Neural cell (in vitro differentiated cells): ENCODE data around the gene HRAS. TPM values are rescaled to one million over a fixed set of nuclear protein-coding genes. Genes with fewer than 3 reads are reported as not detected.

ENCODE experiments used
- H2AFZ ChIP-seq: fragments of 200-600, 300-800 bp; sonication (generic), shearing (Covaris generic); 2 replicates; pipeline ENCODE4 v1.6.0; 2014; ENCODE audit warnings: low read depth, mild to moderate bottlenecking, antibody characterized with exemption, low read length, moderate library complexity
- H3F3A ChIP-seq: fragments of 200-600 bp; shearing (Covaris generic); 2 replicates; pipeline ENCODE4 v1.6.1; 2016; ENCODE audit warnings: mild to moderate bottlenecking, moderate library complexity, mixed read lengths, antibody characterized with exemption, low read length; ENCODE audit not compliant: insufficient read depth, poor library complexity, severe bottlenecking
- H3K27ac ChIP-seq: fragments of 200-600, 300-800 bp; sonication (generic), shearing (Covaris generic); 2 replicates; pipeline ENCODE4 v1.5.1; 2014; ENCODE audit warnings: mild to moderate bottlenecking, low read length, moderate library complexity
- H3K27me3 ChIP-seq: fragments of 300-800, 200-600 bp; sonication (generic), shearing (Covaris generic); 2 replicates; pipeline ENCODE4 v1.6.0; 2014; ENCODE audit warnings: mild to moderate bottlenecking, low read depth, low read length, moderate library complexity; ENCODE audit not compliant: insufficient read depth
- H3K36me3 ChIP-seq: fragments of 300-800, 200-600 bp; sonication (generic), shearing (Covaris generic); 2 replicates; pipeline ENCODE4 v1.5.1; 2014; ENCODE audit warnings: mild to moderate bottlenecking, antibody characterized with exemption, low read length, moderate library complexity; ENCODE audit not compliant: insufficient read depth
- H3K4me2 ChIP-seq: fragments of 300-800, 200-600 bp; sonication (generic), shearing (Covaris generic); 2 replicates; pipeline ENCODE4 v1.6.0; 2014; ENCODE audit warnings: mild to moderate bottlenecking, low read length
- H3K4me3 ChIP-seq: fragments of 300-800, 200-600 bp; sonication (generic), shearing (Covaris generic); 2 replicates; pipeline ENCODE4 v1.5.1; 2014; ENCODE audit warnings: mild to moderate bottlenecking, low read length, moderate library complexity
- H3K79me2 ChIP-seq: fragments of 200-600 bp; shearing (Covaris generic); replicated peaks from 2 replicates; pipeline ENCODE4 v1.6.0; 2014; ENCODE audit warnings: mild to moderate bottlenecking, low read length, moderate library complexity; ENCODE audit not compliant: insufficient read depth
- H3K9ac ChIP-seq: fragments of 300-800, 200-600 bp; sonication (generic), shearing (Covaris generic); 2 replicates; pipeline ENCODE4 v1.6.1; 2016; ENCODE audit warnings: mild to moderate bottlenecking, low read length, mixed read lengths
- H3K9me2 ChIP-seq: fragments of 200-600 bp; shearing (Covaris generic); 2 replicates; pipeline ENCODE4 v1.6.1; 2016; ENCODE audit warnings: mild to moderate bottlenecking, low read length, mixed read lengths; ENCODE audit not compliant: insufficient read depth
- H3K9me3 ChIP-seq: fragments of 200-600, 300-800 bp; sonication (generic), shearing (Covaris generic); 2 replicates; pipeline ENCODE4 v1.6.1; 2016; ENCODE audit warnings: mild to moderate bottlenecking, mixed run types, low read length, moderate library complexity, mixed read lengths
- H4K20me1 ChIP-seq: fragments of 200-600 bp; shearing (Covaris generic); 2 replicates; pipeline ENCODE4 v1.6.1; 2016; ENCODE audit warnings: mild to moderate bottlenecking, mixed run types; ENCODE audit not compliant: insufficient read depth
- CTCF ChIP-seq: fragments of 450-650 bp; IDR thresholded peaks from 2 replicates; pipeline ENCODE4 v1.5.1; 2014; ENCODE audit warnings: antibody characterized with exemption, mild to moderate bottlenecking, moderate library complexity; ENCODE audit not compliant: poor library complexity, severe bottlenecking
- EP300 ChIP-seq: fragments of 450-650 bp; conservative IDR thresholded peaks from 2 replicates; pipeline ENCODE4 v1.6.1; 2014; ENCODE audit warnings: antibody characterized with exemption, mild to moderate bottlenecking, moderate library complexity; ENCODE audit not compliant: poor library complexity, severe bottlenecking
- EZH2 ChIP-seq: fragments of 200-600, 300-800 bp; shearing (Covaris generic), sonication (generic); IDR thresholded peaks from 2 replicates; pipeline ENCODE4 v1.6.1; 2014; ENCODE audit warnings: antibody characterized with exemption, low read length, borderline replicate concordance, mild to moderate bottlenecking; ENCODE audit not compliant: insufficient read depth, poor library complexity, severe bottlenecking
- MXI1 ChIP-seq: fragments of 450-650 bp; conservative IDR thresholded peaks from 2 replicates; pipeline ENCODE4 v1.6.1; 2014; ENCODE audit warnings: antibody characterized with exemption, mild to moderate bottlenecking; ENCODE audit not compliant: poor library complexity, severe bottlenecking
- POLR2AphosphoS5 ChIP-seq: IDR thresholded peaks from 2 replicates; pipeline ENCODE4 v1.6.1; 2012
- RAD21 ChIP-seq: fragments of 450-650 bp; conservative IDR thresholded peaks from 2 replicates; pipeline ENCODE4 v1.6.1; 2014; ENCODE audit warnings: antibody characterized with exemption, mild to moderate bottlenecking, moderate library complexity
- REST ChIP-seq: IDR thresholded peaks from 2 replicates; pipeline ENCODE4 v1.6.1; 2012; ENCODE audit warnings: borderline replicate concordance
- SMC3 ChIP-seq: fragments of 450-650 bp; conservative IDR thresholded peaks from 2 replicates; pipeline ENCODE4 v1.6.1; 2014; ENCODE audit warnings: antibody characterized with exemption, mild to moderate bottlenecking, moderate library complexity; ENCODE audit not compliant: poor library complexity
- TAF1 ChIP-seq: IDR thresholded peaks from 2 replicates; pipeline ENCODE4 v1.6.1; 2012; ENCODE audit warnings: low read depth
- polyA plus RNA-seq: library from polyadenylated mRNA; depleted of rRNA; stranded (reverse); fragments of >200 nt; gene quantifications from 2 replicates; pipeline ENCODE4 v1.2.3, GENCODE V29; 2014

Gene HRAS
- polyA plus RNA-seq, 1 donor from 2014 or later: 120 TPM

GRCh38 chr11:532986-533585, 2.3 kb downstream of the HRAS start:
- no peaks in the 10 kb centered on the region for H3K36me3 ChIP-seq
- H3K4me3 ChIP-seq: no peak overlapping the region
- no peaks in the 10 kb centered on the region for H4K20me1 ChIP-seq
- no peak overlapping the region for H3K27ac ChIP-seq
- TF ChIP-seq EP300: no peak
- peaks cover 8% of the 10 kb centered on the region for H3K79me2 ChIP-seq
- no peak overlapping the region for H3K9ac ChIP-seq
- no peaks in the 10 kb centered on the region for H3K9me2 ChIP-seq
- H3K27me3 ChIP-seq: no peaks in the 10 kb centered on the region
- H3K9me3 ChIP-seq: no peaks in the 10 kb centered on the region
- H3F3A ChIP-seq: no peaks in the 10 kb centered on the region
- H3K4me2 ChIP-seq: no peak overlapping the region
- H2AFZ ChIP-seq: no peak overlapping the region

GRCh38 chr11:532527-532985, 2.8 kb downstream of the HRAS start:
- no peaks in the 10 kb centered on the region for H3K9me3 ChIP-seq
- H3K4me3 ChIP-seq: no peak overlapping the region
- TF ChIP-seq CTCF (no peak), EZH2 (no peak), EP300 (no peak), POLR2AphosphoS5 (no peak), SMC3 (no peak), RAD21 (no peak), TAF1 (no peak), MXI1 (no peak), REST (no peak)
- no peak overlapping the region for H2AFZ ChIP-seq
- no peaks in the 10 kb centered on the region for H3K36me3 ChIP-seq
- no peaks in the 10 kb centered on the region for H3K9me2 ChIP-seq
- H4K20me1 ChIP-seq: no peaks in the 10 kb centered on the region
- no peaks in the 10 kb centered on the region for H3F3A ChIP-seq
- H3K79me2 ChIP-seq: peaks cover 8% of the 10 kb centered on the region
- H3K27me3 ChIP-seq: no peaks in the 10 kb centered on the region
- H3K9ac ChIP-seq: no peak overlapping the region
- no peak overlapping the region for H3K4me2 ChIP-seq
- H3K27ac ChIP-seq: no peak overlapping the region
